Measurements from ENCODE around the gene SNX32. TPM values are rescaled to one million over a fixed set of nuclear protein-coding genes. Genes with fewer than 3 reads are reported as not detected.

The SNX32 gene
- total RNA-seq, 4 donors from 2014 or later = 0.33 to 0.78 (median 0.41) TPM

GRCh38 chr11:65872586-65873317, 39.0 kb downstream of the SNX32 start, which contains the start of gene EFEMP2:
Gene EFEMP2 (minus strand): TSS chr11:65872800. CDS start chr11:65872354, 446 bp downstream.
- Histone ChIP-seq H3K27ac (replicated peaks in 1 of 4) (peak within 1 kb of the TSS; percentile 92 to 99 (median 96)), H3K27me3 (no peaks in the 10 kb centered on the region), H3K4me3 (peak within 1 kb of the TSS; percentile 64 to 83 (median 74)), H3K9me3 (no peaks in the 10 kb centered on the region), H3K36me3 (peaks cover 0 to 34% (median 25%) of the 10 kb centered on the region in 4 donors), H3K4me1 (peaks cover 26 to 54% (median 49%) of the 10 kb centered on the region in 4 donors)
- 3% methylated on average over 8 of the region's 69 CpGs for WGBS
- DNase-seq (ENCODE audit: extremely low spot score) = no peak
- intact Hi-C loops (cut with DNase I) = no loop called here
- peak in 1 of 2 donors; percentile 16 for TF ChIP-seq POLR2AphosphoS5 (IDR thresholded peaks at IDR 0.05)
- TF ChIP-seq EP300 (IDR thresholded peaks at IDR 0.05) = no peak

- WGBS = 27% methylated on average over 16 of the region's 54 CpGs
- Histone ChIP-seq H3K4me1 (peaks cover 26 to 46% (median 43%) of the 10 kb centered on the region in 4 donors), H3K36me3 (peaks cover 0 to 27% (median 17%) of the 10 kb centered on the region in 4 donors), H3K4me3 (peak overlapping the region; percentile 64 to 83 (median 74)), H3K27me3 (no peaks in the 10 kb centered on the region), H3K9me3 (no peaks in the 10 kb centered on the region), H3K27ac (replicated peaks in 1 of 4) (peak overlapping the region; percentile 92 to 99 (median 96))
- peak; percentile 98 for DNase-seq (ENCODE audit: extremely low spot score)
- intact Hi-C loops (cut with DNase I) = no loop called here
- TF ChIP-seq POLR2A (IDR thresholded peaks at IDR 0.05; ENCODE audit: low read depth) (peak; percentile 75), POLR2AphosphoS5 (IDR thresholded peaks at IDR 0.05) (peak; percentile 98 to 99), CTCF (IDR thresholded peaks at IDR 0.05) (peak in 1 of 3 experiments; percentile 5), EP300 (IDR thresholded peaks at IDR 0.05) (no peak)
Observed at GRCh38 chr11:65873318-65874156, 39.8 kb downstream of the SNX32 start.

GRCh38 chr11:65879617-65880016, 45.9 kb downstream of the SNX32 start, which contains the start of gene CTSW:
Gene CTSW (plus strand): TSS chr11:65879837. CDS start chr11:65879855, 18 bp downstream.
- Histone ChIP-seq H3K4me3 (no peak within 1 kb of the TSS), H3K4me1 (peaks cover 0 to 7% (median 6%) of the 10 kb centered on the region in 4 donors), H3K27me3 (no peaks in the 10 kb centered on the region), H3K36me3 (peaks cover 8 to 29% (median 26%) of the 10 kb centered on the region in 4 donors), H3K27ac (replicated peaks in 1 of 4) (no peak within 1 kb of the TSS), H3K9me3 (no peaks in the 10 kb centered on the region)
- 65% methylated on average over 7 of the region's 7 CpGs for WGBS
- intact Hi-C loops (cut with DNase I) = no loop called here
- TF ChIP-seq EP300 (IDR thresholded peaks at IDR 0.05) = no peak
- peak in 1 of 2 donors; percentile 5 for TF ChIP-seq POLR2AphosphoS5 (IDR thresholded peaks at IDR 0.05)
- no peak for TF ChIP-seq CTCF (IDR thresholded peaks at IDR 0.05)
- TF ChIP-seq POLR2A (IDR thresholded peaks at IDR 0.05; ENCODE audit: low read depth) = no peak
- DNase-seq (ENCODE audit: extremely low spot score) = no peak

GRCh38 chr11:65880027-65880426, 46.3 kb downstream of the SNX32 start:
- intact Hi-C loops (cut with DNase I) = no loop called here

More at GRCh38 chr11:65880027-65880426, 46.3 kb downstream of the SNX32 start:
- TF ChIP-seq EP300 (IDR thresholded peaks at IDR 0.05) (no peak), CTCF (IDR thresholded peaks at IDR 0.05) (no peak), POLR2AphosphoS5 (IDR thresholded peaks at IDR 0.05) (no peak), POLR2A (IDR thresholded peaks at IDR 0.05; ENCODE audit: low read depth) (no peak)
- Histone ChIP-seq H3K9me3 (no peaks in the 10 kb centered on the region), H3K27me3 (no peaks in the 10 kb centered on the region), H3K36me3 (peaks cover 8 to 33% (median 28%) of the 10 kb centered on the region in 4 donors), H3K27ac (replicated peaks in 1 of 4) (no peak overlapping the region), H3K4me3 (no peak overlapping the region), H3K4me1 (peaks cover 4 to 11% (median 10%) of the 10 kb centered on the region in 4 donors)
- WGBS = 86% methylated on average over 5 of the region's 7 CpGs
- DNase-seq (ENCODE audit: extremely low spot score) = no peak
